Mucosa of rectum (tissue), 2 donors: ENCODE data around the gene SMPD2.

ENCODE experiments used
- H3K27ac ChIP-seq, 2 donors: one replicate each; pipeline ENCODE4 v1.7.0; 2013; ENCODE audit warnings: inconsistent platforms in 2 of 2, low read depth in 2 of 2, low read length in 2 of 2
- H3K27me3 ChIP-seq, 2 donors: one replicate each; pipeline ENCODE4 v1.7.0; 2013; ENCODE audit warnings: low read length in 2 of 2; ENCODE audit not compliant: control insufficient read depth in 2 of 2, insufficient read depth in 2 of 2
- H3K36me3 ChIP-seq, 2 donors: one replicate each; pipeline ENCODE4 v1.7.0; 2013; ENCODE audit warnings: low read length in 2 of 2; ENCODE audit not compliant: control insufficient read depth in 2 of 2, insufficient read depth in 2 of 2
- H3K4me1 ChIP-seq, 2 donors: one replicate each; pipeline ENCODE4 v1.7.0; 2013; ENCODE audit warnings: low read length in 2 of 2, mild to moderate bottlenecking in 1 of 2; ENCODE audit not compliant: control insufficient read depth in 2 of 2, insufficient read depth in 2 of 2
- H3K4me3 ChIP-seq, 2 donors: one replicate each; pipeline ENCODE4 v1.7.0; 2013; ENCODE audit warnings: low read length in 2 of 2
- H3K9ac ChIP-seq, 2 donors: one replicate each; pipeline ENCODE4 v1.7.0; 2013; ENCODE audit warnings: low read length in 2 of 2, low read depth in 1 of 2, mild to moderate bottlenecking in 1 of 2
- H3K9me3 ChIP-seq, 2 donors: one replicate each; pipeline ENCODE4 v1.7.0; 2013; ENCODE audit warnings: low read length in 2 of 2; ENCODE audit not compliant: control insufficient read depth in 2 of 2
- donor health status: healthy.
- donor health status: Normal muscosa, but diverticular disease.

Gene SMPD2

GRCh38 chr6:109440331-109441068 lies at the start of gene SMPD2, which contains the start of gene PPIL6:
TSS of gene SMPD2 (plus strand) at chr6:109440724. CDS start at chr6:109441122, 398 bp downstream.
TSS of gene PPIL6 (minus strand) at chr6:109440628. CDS start at chr6:109440590, 38 bp downstream.
- Histone ChIP-seq H3K27me3 (no peaks in the 10 kb centered on the region), H3K4me3 (peak within 1 kb of the TSS; percentile 74 to 89), H3K36me3 (peaks cover 25 to 29% of the 10 kb centered on the region in 2 donors), H3K9me3 (no peaks in the 10 kb centered on the region), H3K27ac (peak within 1 kb of the TSS; percentile 75 to 84), H3K4me1 (peaks cover 12 to 14% of the 10 kb centered on the region in 2 donors), H3K9ac (peak within 1 kb of the TSS; percentile 68 to 84)

- no peak overlapping the region for H3K9ac ChIP-seq
- H3K36me3 ChIP-seq, result no peaks in the 10 kb centered on the region
- no peaks in the 10 kb centered on the region for H3K27me3 ChIP-seq
- no peak overlapping the region for H3K4me3 ChIP-seq
- H3K27ac ChIP-seq, result no peak overlapping the region
- no peaks in the 10 kb centered on the region for H3K9me3 ChIP-seq
- H3K4me1 ChIP-seq, result no peaks in the 10 kb centered on the region
Observed at GRCh38 chr6:109393157-109393885, 47.2 kb upstream of the SMPD2 start.

- Histone ChIP-seq H3K27ac (no peak overlapping the region), H3K36me3 (no peaks in the 10 kb centered on the region), H3K9me3 (no peaks in the 10 kb centered on the region), H3K4me3 (no peak overlapping the region), H3K4me1 (no peaks in the 10 kb centered on the region), H3K27me3 (no peaks in the 10 kb centered on the region), H3K9ac (no peak overlapping the region)
Observed at GRCh38 chr6:109393886-109394281, 46.6 kb upstream of the SMPD2 start.

- no peaks in the 10 kb centered on the region for H3K36me3 ChIP-seq
- H3K27ac ChIP-seq, result no peak overlapping the region
- no peaks in the 10 kb centered on the region for H3K9me3 ChIP-seq
- no peak overlapping the region for H3K4me3 ChIP-seq
- H3K27me3 ChIP-seq, result no peaks in the 10 kb centered on the region
- H3K9ac ChIP-seq, result no peak overlapping the region
- no peaks in the 10 kb centered on the region for H3K4me1 ChIP-seq
Observed at GRCh38 chr6:109396046-109396718, 44.3 kb upstream of the SMPD2 start.

GRCh38 chr6:109397020-109397419 lies 43.5 kb upstream of the SMPD2 start:
- Histone ChIP-seq H3K9me3 (no peaks in the 10 kb centered on the region), H3K4me1 (no peaks in the 10 kb centered on the region), H3K4me3 (no peak overlapping the region), H3K9ac (no peak overlapping the region), H3K36me3 (no peaks in the 10 kb centered on the region), H3K27ac (no peak overlapping the region), H3K27me3 (no peaks in the 10 kb centered on the region)

GRCh38 chr6:109406196-109406595 lies 34.3 kb upstream of the SMPD2 start:
- Histone ChIP-seq H3K27ac (no peak overlapping the region), H3K27me3 (no peaks in the 10 kb centered on the region), H3K9ac (no peak overlapping the region), H3K4me3 (no peak overlapping the region), H3K9me3 (no peaks in the 10 kb centered on the region), H3K4me1 (no peaks in the 10 kb centered on the region), H3K36me3 (no peaks in the 10 kb centered on the region)

GRCh38 chr6:109411034-109411433 lies 29.5 kb upstream of the SMPD2 start:
- no peak overlapping the region for H3K4me3 ChIP-seq
- H3K4me1 ChIP-seq, result no peaks in the 10 kb centered on the region

GRCh38 chr6:109417646-109418045 lies 22.9 kb upstream of the SMPD2 start:
- Histone ChIP-seq H3K27me3 (no peaks in the 10 kb centered on the region), H3K4me1 (no peaks in the 10 kb centered on the region), H3K4me3 (no peak overlapping the region), H3K9ac (no peak overlapping the region), H3K36me3 (no peaks in the 10 kb centered on the region), H3K9me3 (no peaks in the 10 kb centered on the region), H3K27ac (no peak overlapping the region)

More at GRCh38 chr6:109411034-109411433, 29.5 kb upstream of the SMPD2 start:
- Histone ChIP-seq H3K9me3 (no peaks in the 10 kb centered on the region), H3K27ac (no peak overlapping the region), H3K27me3 (no peaks in the 10 kb centered on the region), H3K9ac (no peak overlapping the region), H3K36me3 (no peaks in the 10 kb centered on the region)

GRCh38 chr6:109420751-109421150 lies 19.8 kb upstream of the SMPD2 start:
- Histone ChIP-seq H3K36me3 (no peaks in the 10 kb centered on the region), H3K9ac (no peak overlapping the region), H3K27me3 (no peaks in the 10 kb centered on the region), H3K4me3 (no peak overlapping the region), H3K27ac (no peak overlapping the region), H3K9me3 (no peaks in the 10 kb centered on the region), H3K4me1 (no peaks in the 10 kb centered on the region)

- no peaks in the 10 kb centered on the region for H3K36me3 ChIP-seq
- no peaks in the 10 kb centered on the region for H3K9me3 ChIP-seq
- no peaks in the 10 kb centered on the region for H3K27me3 ChIP-seq
- H3K9ac ChIP-seq, result no peak overlapping the region
- no peak overlapping the region for H3K27ac ChIP-seq
- H3K4me3 ChIP-seq, result no peak overlapping the region
- no peaks in the 10 kb centered on the region for H3K4me1 ChIP-seq
Observed at GRCh38 chr6:109421184-109421583, 19.3 kb upstream of the SMPD2 start.
